H9 (cell line): Measurements from ENCODE around the gene SRGN. TPM values are rescaled to one million over a fixed set of nuclear protein-coding genes. Genes with fewer than 3 reads are reported as not detected.

Experiments
- DNase-seq: peaks from one replicate; pipeline ENCODE4 v3.0.0-alpha.2; 2017
- H2AFZ ChIP-seq: one replicate; pipeline ENCODE4 v1.6.1; 2013; ENCODE audit warnings: mild to moderate bottlenecking, low read length, control low read depth, moderate library complexity
- H2AK5ac ChIP-seq: 2 replicates; pipeline ENCODE4 v1.6.1; 2013; ENCODE audit warnings: low read length, control low read depth, mixed read lengths; ENCODE audit not compliant: insufficient read length
- H2BK120ac ChIP-seq: one replicate; pipeline ENCODE4 v1.6.1; 2013; ENCODE audit warnings: low read depth, mild to moderate bottlenecking, low read length, control low read depth, inconsistent platforms; ENCODE audit not compliant: poor library complexity, severe bottlenecking
- H2BK12ac ChIP-seq: 2 replicates; pipeline ENCODE4 v1.6.1; 2013; ENCODE audit warnings: low read length, control low read depth, mixed read lengths, low read depth; ENCODE audit not compliant: insufficient read length
- H2BK15ac ChIP-seq: 2 replicates; pipeline ENCODE4 v1.6.1; 2013; ENCODE audit warnings: low read depth, low read length, control low read depth
- H2BK20ac ChIP-seq: one replicate; pipeline ENCODE4 v1.6.1; 2013; ENCODE audit warnings: low read depth, mild to moderate bottlenecking, low read length, control low read depth, inconsistent platforms; ENCODE audit not compliant: poor library complexity, severe bottlenecking
- H2BK5ac ChIP-seq: 2 replicates; pipeline ENCODE4 v1.6.1; 2013; ENCODE audit warnings: low read length, control low read depth, mixed read lengths; ENCODE audit not compliant: insufficient read length
- H3K14ac ChIP-seq: 2 replicates; pipeline ENCODE4 v1.6.1; 2013; ENCODE audit warnings: low read length, control low read depth; ENCODE audit not compliant: insufficient read depth
- H3K18ac ChIP-seq: 2 replicates; pipeline ENCODE4 v1.6.1; 2013; ENCODE audit warnings: low read depth, mild to moderate bottlenecking, mixed read lengths, low read length, control low read depth; ENCODE audit not compliant: insufficient read length
- H3K23ac ChIP-seq: 2 replicates; pipeline ENCODE4 v1.6.1; 2013; ENCODE audit warnings: low read length, control low read depth, mixed read lengths, low read depth; ENCODE audit not compliant: insufficient read length
- H3K23me2 ChIP-seq: 2 replicates; pipeline ENCODE4 v1.6.1; 2013; ENCODE audit warnings: low read depth, mild to moderate bottlenecking, mixed read lengths, low read length, control low read depth; ENCODE audit not compliant: insufficient read length, poor library complexity, severe bottlenecking
- H3K27ac ChIP-seq: 2 replicates; pipeline ENCODE4 v1.5.1; 2013; ENCODE audit warnings: low read length, control low read depth, mixed read lengths, low read depth; ENCODE audit not compliant: insufficient read length
- H3K27me3 ChIP-seq: 2 replicates; pipeline ENCODE4 v1.6.1; 2013; ENCODE audit warnings: low read length, control low read depth, inconsistent platforms; ENCODE audit not compliant: insufficient read depth
- H3K4ac ChIP-seq: 2 replicates; pipeline ENCODE4 v1.6.1; 2013; ENCODE audit warnings: low read depth, mild to moderate bottlenecking, control low read depth, inconsistent platforms, low read length, moderate library complexity
- H3K4me1 ChIP-seq: 2 replicates; pipeline ENCODE4 v1.6.1; 2013; ENCODE audit warnings: low read length, control low read depth, inconsistent platforms; ENCODE audit not compliant: insufficient read depth
- H3K4me2 ChIP-seq: 2 replicates; pipeline ENCODE4 v1.6.1; 2013; ENCODE audit warnings: low read length, control low read depth, mixed read lengths; ENCODE audit not compliant: insufficient read length, insufficient read depth
- H3K56ac ChIP-seq: 2 replicates; pipeline ENCODE4 v1.6.1; 2013; ENCODE audit warnings: low read depth, mild to moderate bottlenecking, mixed read lengths, low read length, control low read depth; ENCODE audit not compliant: insufficient read length
- H3K79me1 ChIP-seq: 2 replicates; pipeline ENCODE4 v1.6.1; 2013; ENCODE audit warnings: low read depth, mild to moderate bottlenecking, moderate library complexity, low read length, control low read depth, inconsistent platforms; ENCODE audit not compliant: insufficient read depth, poor library complexity, severe bottlenecking
- H3K79me2 ChIP-seq: 2 replicates; pipeline ENCODE4 v1.6.1; 2013; ENCODE audit warnings: low read length, control low read depth, inconsistent platforms; ENCODE audit not compliant: insufficient read depth
- H3K9ac ChIP-seq: 2 replicates; pipeline ENCODE4 v1.6.1; 2013; ENCODE audit warnings: low read length, control low read depth, mixed read lengths; ENCODE audit not compliant: insufficient read length; ENCODE audit errors: extremely low read depth
- H3K9me3 ChIP-seq: one replicate; pipeline ENCODE4 v1.6.1; 2013; ENCODE audit warnings: low read depth, low read length, inconsistent platforms; ENCODE audit not compliant: control insufficient read depth
- H3T11ph ChIP-seq: one replicate; pipeline ENCODE4 v1.6.1; 2013; ENCODE audit warnings: mild to moderate bottlenecking, low read length, control low read depth, inconsistent platforms
- H4K20me1 ChIP-seq: one replicate; pipeline ENCODE4 v1.6.1; 2013; ENCODE audit not compliant: control insufficient read depth, insufficient read length, insufficient read depth
- H4K5ac ChIP-seq: 2 replicates; pipeline ENCODE4 v1.6.1; 2013; ENCODE audit warnings: low read depth, mild to moderate bottlenecking, mixed read lengths, low read length, control low read depth; ENCODE audit not compliant: insufficient read length
- H4K8ac ChIP-seq: replicated peaks from 2 replicates; pipeline ENCODE4 v1.6.1; 2013; ENCODE audit warnings: low read length, control low read depth, mixed read lengths, low read depth; ENCODE audit not compliant: insufficient read length
- H4K91ac ChIP-seq: 2 replicates; pipeline ENCODE4 v1.6.1; 2013; ENCODE audit warnings: low read depth, mild to moderate bottlenecking, moderate library complexity, mixed read lengths, low read length, control low read depth; ENCODE audit not compliant: insufficient read length
- H3K27ac Mint-ChIP-seq, 3 experiments: 2 replicates in 2 of 3; 3 replicates in 1 of 3; pipeline ENCODE4 v1.8.0; 2020 to 2021; ENCODE audit warnings: mixed read lengths in 3 of 3, mild to moderate bottlenecking in 1 of 3, moderate library complexity in 1 of 3
- H3K27me3 Mint-ChIP-seq: 2 replicates; pipeline ENCODE4 v1.8.0; 2021; ENCODE audit warnings: low read depth, mild to moderate bottlenecking, moderate library complexity, mixed read lengths
- H3K36me3 Mint-ChIP-seq, 3 experiments: 2 replicates in 2 of 3; 3 replicates in 1 of 3; pipeline ENCODE4 v1.8.0; 2020 to 2021; ENCODE audit warnings: low read depth in 3 of 3, mixed read lengths in 3 of 3; ENCODE audit not compliant: insufficient read depth in 1 of 3
- H3K4me1 Mint-ChIP-seq, 2 experiments: 2 replicates each; pipeline ENCODE4 v1.8.0; 2020; ENCODE audit warnings: mixed read lengths in 2 of 2
- H3K4me3 Mint-ChIP-seq, 2 experiments: 2 replicates in 1 of 2; 3 replicates in 1 of 2; pipeline ENCODE4 v1.8.0; 2020 to 2021; ENCODE audit warnings: mild to moderate bottlenecking in 2 of 2, mixed read lengths in 2 of 2, moderate library complexity in 1 of 2
- H3K9me3 Mint-ChIP-seq, 2 experiments: 2 replicates in 1 of 2; 3 replicates in 1 of 2; pipeline ENCODE4 v1.8.0; 2020; ENCODE audit warnings: mild to moderate bottlenecking in 2 of 2, mixed read lengths in 2 of 2, moderate library complexity in 1 of 2
- CTCF ChIP-seq: fragments of 200-600 bp; sonication (generic); conservative IDR thresholded peaks from 3 replicates; pipeline ENCODE4 v1.8.0; 2021; ENCODE audit warnings: antibody characterized with exemption, mild to moderate bottlenecking
- WGBS: extraction: QIAGEN DNeasy Blood & Tissue Kit; methylation state at CpG from one replicate; pipeline ENCODE4 v1.1.7; 2013; ENCODE audit warnings: missing lambda C conversion rate, low lambda C conversion rate, mixed read lengths; ENCODE audit not compliant: insufficient read length; ENCODE audit errors: extremely low coverage; 5-methylcytosine and 5-hydroxymethylcytosine counted together
- total RNA-seq: library from RNA; stranded (reverse); gene quantifications from 2 replicates; pipeline ENCODE4 v1.2.1, GENCODE V29; 2021

SRGN gene
- total RNA-seq, 1 experiment from 2014 or later: not detected

- Histone ChIP-seq H4K8ac (no peak overlapping the region), H3K4ac (no peak overlapping the region), H4K91ac (no peak overlapping the region), H3K4me2 (no peak overlapping the region), H4K20me1 (no peaks in the 10 kb centered on the region), H2AK5ac (no peak overlapping the region), H3K9me3 (no peaks in the 10 kb centered on the region), H2BK120ac (no peak overlapping the region), H3K18ac (no peak overlapping the region), H3K14ac (no peak overlapping the region), H3K23me2 (no peaks in the 10 kb centered on the region), H3K9ac (no peak overlapping the region), H3K27ac (no peak overlapping the region), H2BK5ac (no peak overlapping the region), H3K79me2 (no peaks in the 10 kb centered on the region), H2BK15ac (no peak overlapping the region), H3K23ac (no peak overlapping the region), H4K5ac (no peak overlapping the region), H3K56ac (no peak overlapping the region), H3K79me1 (no peaks in the 10 kb centered on the region), H2BK12ac (no peak overlapping the region), H2AFZ (no peak overlapping the region), H3K4me1 (no peaks in the 10 kb centered on the region), H2BK20ac (no peak overlapping the region), H3T11ph (no peak overlapping the region), H3K27me3 (no peaks in the 10 kb centered on the region)
- WGBS: no CpG with 5 or more reads among the region's 8 CpGs
- Mint-ChIP-seq H3K4me1 (peaks cover 6 to 13% of the 10 kb centered on the region in 2 experiments; a peak in 3 of 4 replicates), H3K9me3 (no peaks in the 10 kb centered on the region), H3K36me3 (no peaks in the 10 kb centered on the region), H3K4me3 (no peak overlapping the region), H3K27me3 (peaks cover 9% of the 10 kb centered on the region), H3K27ac (no peak overlapping the region)
- DNase-seq: no peak
- no peak for TF ChIP-seq CTCF
Observed at GRCh38 chr10:69065406-69066361, 22.2 kb upstream of the SRGN start.
